Brain microvascular endothelial cell (primary cell): Measurements from ENCODE around the gene NR4A1.

Experiments used
- DNase-seq: peaks from one replicate; pipeline ENCODE4 v3.0.0-alpha.2; 2020
- H3K27ac ChIP-seq: fragments of 250-450 bp; sonication (Bioruptor Pico); 2 replicates; pipeline ENCODE4 v1.5.1; 2020; ENCODE audit warnings: mild to moderate bottlenecking, moderate library complexity
- H3K27me3 ChIP-seq: fragments of 250-450 bp; sonication (Bioruptor Pico); replicated peaks from 2 replicates; pipeline ENCODE4 v1.5.1; 2020; ENCODE audit warnings: mild to moderate bottlenecking
- H3K36me3 ChIP-seq: fragments of 250-450 bp; sonication (Bioruptor Pico); replicated peaks from 2 replicates; pipeline ENCODE4 v1.5.1; 2020; ENCODE audit warnings: mild to moderate bottlenecking
- H3K4me3 ChIP-seq: 2 replicates; pipeline ENCODE4 v1.5.1; 2011; ENCODE audit warnings: low read depth, mild to moderate bottlenecking, control low read depth, low read length, moderate library complexity
- in situ Hi-C: cut with HindIII; loops from 2 replicates; pipeline ENCODE4 v1.10.0; 2017; ENCODE audit warnings: low sequenced_read_pairs, low pct_ligation_motif_present
- TF ChIP-seq, protein P1 (sequence below): IDR thresholded peaks from 2 replicates; pipeline ENCODE4 v1.5.1; 2011; ENCODE audit warnings: low read depth, mild to moderate bottlenecking, moderate library complexity, low read length, control low read depth, inconsistent platforms; ENCODE audit errors: missing control alignments

The NR4A1 gene

DNA sequence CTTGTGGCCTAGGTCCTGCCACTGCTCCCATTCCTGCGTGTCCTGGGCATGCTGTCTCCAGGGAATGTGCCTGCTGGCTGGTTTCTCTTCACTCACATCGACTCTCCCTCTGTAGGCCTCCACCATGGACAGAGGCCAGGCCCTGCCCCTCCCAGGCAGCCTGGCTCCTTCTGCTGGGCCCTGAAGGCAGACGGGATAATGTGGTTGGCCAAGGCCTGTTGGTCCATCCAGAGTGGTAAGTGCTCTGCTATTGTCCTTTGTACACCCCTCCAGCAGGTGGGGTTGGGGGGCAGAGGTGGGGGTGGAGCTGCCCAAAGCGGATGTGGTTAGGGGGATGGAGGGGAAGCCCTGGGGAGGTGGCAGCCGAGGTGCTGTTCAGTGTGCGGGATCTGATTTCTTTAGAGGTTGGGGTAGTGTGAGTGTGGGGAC, 9.5 kb upstream of the NR4A1 start:
- TF ChIP-seq, protein P1, sequence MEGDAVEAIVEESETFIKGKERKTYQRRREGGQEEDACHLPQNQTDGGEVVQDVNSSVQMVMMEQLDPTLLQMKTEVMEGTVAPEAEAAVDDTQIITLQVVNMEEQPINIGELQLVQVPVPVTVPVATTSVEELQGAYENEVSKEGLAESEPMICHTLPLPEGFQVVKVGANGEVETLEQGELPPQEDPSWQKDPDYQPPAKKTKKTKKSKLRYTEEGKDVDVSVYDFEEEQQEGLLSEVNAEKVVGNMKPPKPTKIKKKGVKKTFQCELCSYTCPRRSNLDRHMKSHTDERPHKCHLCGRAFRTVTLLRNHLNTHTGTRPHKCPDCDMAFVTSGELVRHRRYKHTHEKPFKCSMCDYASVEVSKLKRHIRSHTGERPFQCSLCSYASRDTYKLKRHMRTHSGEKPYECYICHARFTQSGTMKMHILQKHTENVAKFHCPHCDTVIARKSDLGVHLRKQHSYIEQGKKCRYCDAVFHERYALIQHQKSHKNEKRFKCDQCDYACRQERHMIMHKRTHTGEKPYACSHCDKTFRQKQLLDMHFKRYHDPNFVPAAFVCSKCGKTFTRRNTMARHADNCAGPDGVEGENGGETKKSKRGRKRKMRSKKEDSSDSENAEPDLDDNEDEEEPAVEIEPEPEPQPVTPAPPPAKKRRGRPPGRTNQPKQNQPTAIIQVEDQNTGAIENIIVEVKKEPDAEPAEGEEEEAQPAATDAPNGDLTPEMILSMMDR: no peak
- no peak for DNase-seq
- in situ Hi-C loops: no loop called here
- H3K27ac ChIP-seq: no peak overlapping the region
- no peaks in the 10 kb centered on the region for H3K36me3 ChIP-seq
- no peak overlapping the region for H3K4me3 ChIP-seq
- H3K27me3 ChIP-seq: no peaks in the 10 kb centered on the region

DNA sequence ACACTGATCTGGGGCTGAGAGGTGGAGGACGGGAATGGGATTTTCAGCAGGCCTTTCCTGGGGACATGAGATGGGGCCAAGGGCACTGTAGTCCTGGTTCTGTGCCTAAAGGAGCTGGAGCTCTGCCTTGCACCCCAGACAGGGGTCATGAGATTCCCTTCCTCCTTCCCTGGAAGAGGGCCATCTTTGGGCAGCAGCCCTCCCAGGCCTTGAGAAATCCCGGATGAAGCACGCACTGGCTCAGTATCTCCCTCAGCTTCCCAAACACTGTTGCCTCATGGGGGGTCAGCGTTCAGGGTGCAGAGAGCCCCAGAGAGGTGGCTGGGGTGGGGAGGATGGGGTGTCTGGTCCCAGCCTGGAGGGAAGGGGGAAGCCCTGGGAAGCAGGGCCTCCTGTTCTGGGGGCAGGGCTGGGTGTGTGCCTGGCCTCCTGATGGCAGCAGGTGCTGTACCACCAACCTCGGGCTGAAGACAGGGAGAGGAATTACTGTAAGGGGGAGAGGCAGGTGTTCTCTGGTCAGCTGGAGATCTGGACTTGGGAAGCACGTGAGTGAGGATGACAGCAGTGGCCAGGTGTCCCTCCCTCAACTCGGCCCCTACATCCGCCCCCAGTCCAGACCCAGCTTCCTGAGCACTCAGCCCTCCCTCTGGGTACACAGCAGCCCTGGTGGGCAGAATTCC, 8.4 kb upstream of the NR4A1 start:
- in situ Hi-C loops: no loop called here

DNA sequence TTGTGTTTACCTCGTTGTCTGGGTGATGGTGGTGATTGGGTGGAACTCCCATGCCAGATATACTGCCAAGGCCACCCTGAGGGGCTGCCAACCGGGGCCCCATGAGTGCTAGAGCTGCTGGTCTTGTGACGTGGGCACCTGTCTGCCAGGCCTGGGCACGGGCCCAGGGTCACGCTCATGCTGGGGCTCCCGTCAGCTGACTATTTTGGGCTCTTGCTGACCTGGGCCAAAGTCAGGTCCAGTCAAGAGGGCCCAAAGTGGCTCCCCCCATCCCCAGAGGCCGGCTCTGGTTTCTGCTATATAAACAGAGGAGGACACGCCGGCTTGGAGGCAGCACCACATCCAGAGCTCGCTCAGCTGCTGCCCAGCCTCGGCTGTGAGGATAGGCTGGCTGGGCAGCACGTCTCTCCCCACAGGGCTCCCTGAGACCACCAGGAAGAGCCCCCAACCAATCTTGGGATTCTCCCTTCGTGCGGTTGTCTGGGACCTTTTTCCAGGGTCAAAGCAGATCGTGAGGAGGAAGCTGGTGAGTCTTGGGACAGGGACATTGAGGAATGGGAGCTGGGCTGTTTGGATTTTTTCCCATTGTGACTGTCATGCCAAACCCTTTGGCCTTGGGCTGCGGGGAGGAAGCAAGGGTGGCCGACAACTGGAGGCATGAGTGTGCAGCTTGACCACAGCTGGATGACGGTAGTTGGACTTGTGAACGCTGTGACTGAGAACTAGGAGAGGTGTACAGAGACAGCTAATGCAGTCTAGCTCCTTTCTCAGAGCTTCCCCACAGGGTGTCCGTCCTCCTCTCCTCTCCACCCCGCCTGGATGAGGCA, 7.6 kb upstream of the NR4A1 start:
- H3K36me3 ChIP-seq: no peaks in the 10 kb centered on the region
- H3K27ac ChIP-seq: no peak overlapping the region

More for the DNA sequence above, 8.4 kb upstream of the NR4A1 start:
- H3K36me3 ChIP-seq: no peaks in the 10 kb centered on the region
- H3K4me3 ChIP-seq: no peak overlapping the region
- TF ChIP-seq, protein P1: no peak
- no peaks in the 10 kb centered on the region for H3K27me3 ChIP-seq
- H3K27ac ChIP-seq: no peak overlapping the region
- no peak for DNase-seq

DNA sequence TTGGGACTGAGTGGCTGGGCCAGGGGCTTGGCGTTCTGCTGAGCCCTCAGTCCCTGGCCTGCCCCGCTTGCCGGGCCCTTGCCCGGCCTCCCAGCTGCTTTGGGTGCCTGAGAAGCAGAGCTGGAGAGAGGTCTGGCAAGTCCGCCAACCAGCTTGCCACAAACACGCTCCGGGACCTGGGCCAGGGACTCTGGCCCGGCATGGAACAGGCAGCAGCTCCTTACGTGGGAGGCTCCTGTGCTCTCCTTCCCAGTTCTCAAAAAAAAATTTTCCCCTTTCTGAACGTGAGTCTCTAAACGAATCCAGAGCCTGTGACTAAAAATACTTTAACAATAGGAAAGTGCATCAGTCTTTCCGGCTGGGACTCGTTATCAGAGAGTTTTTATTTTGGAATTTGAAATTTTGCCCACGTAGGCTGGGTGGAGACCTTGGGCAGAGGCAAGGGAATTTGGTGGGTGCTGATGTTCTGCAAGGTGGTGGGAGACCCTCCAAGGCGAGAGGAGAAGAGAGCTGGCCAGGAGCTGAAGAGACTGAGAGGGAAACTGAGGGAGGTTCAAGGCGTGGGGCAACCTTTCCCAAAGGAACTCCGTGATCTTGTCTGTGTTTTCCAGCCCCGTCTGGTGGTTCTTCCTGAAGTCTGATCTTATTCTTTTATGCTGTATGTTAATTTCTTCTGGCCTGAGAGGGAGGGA, 6.8 kb upstream of the NR4A1 start:
- TF ChIP-seq, protein P1: no peak
- no peak for DNase-seq
- no peaks in the 10 kb centered on the region for H3K27me3 ChIP-seq
- no peak overlapping the region for H3K27ac ChIP-seq
- in situ Hi-C loops: no loop called here
- H3K36me3 ChIP-seq: no peaks in the 10 kb centered on the region
- H3K4me3 ChIP-seq: no peak overlapping the region

More for the DNA sequence above, 7.6 kb upstream of the NR4A1 start:
- no peak for DNase-seq
- Histone ChIP-seq H3K4me3 (no peak overlapping the region), H3K27me3 (no peaks in the 10 kb centered on the region)
- TF ChIP-seq, protein P1: no peak
- in situ Hi-C loops: no loop called here

DNA sequence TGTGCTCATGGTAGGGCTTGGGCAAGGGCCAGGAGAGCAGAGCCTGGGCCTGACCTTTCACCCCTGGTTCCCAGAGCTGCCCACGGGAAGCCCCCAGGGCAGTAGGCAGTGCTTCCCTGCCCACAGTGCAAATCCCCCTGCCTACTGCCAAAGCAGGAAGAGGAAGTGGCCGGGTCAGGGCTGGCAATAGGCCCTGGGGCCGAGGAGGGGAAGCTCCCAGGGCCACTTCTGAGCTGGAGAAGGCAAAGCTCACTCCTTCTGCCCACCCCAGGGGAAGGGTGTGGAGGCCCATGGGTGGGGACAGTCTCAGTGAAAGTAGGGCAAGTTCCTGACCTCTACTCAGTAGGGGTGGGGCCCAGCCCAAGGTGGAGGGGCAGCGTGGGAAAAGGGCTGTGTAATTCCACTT, 5.4 kb upstream of the NR4A1 start:
- DNase-seq: no peak
- H3K4me3 ChIP-seq: no peak overlapping the region
- TF ChIP-seq, protein P1: no peak
- in situ Hi-C loops: no loop called here
- H3K27me3 ChIP-seq: no peaks in the 10 kb centered on the region
- no peaks in the 10 kb centered on the region for H3K36me3 ChIP-seq
- no peak overlapping the region for H3K27ac ChIP-seq
